Endothelial cell (in vitro differentiated cells): ENCODE results near the gene CETN3. TPM values are rescaled to one million over a fixed set of nuclear protein-coding genes. Genes with fewer than 3 reads are reported as not detected.

Experiments used
- DNase-seq: peaks from one replicate; pipeline ENCODE4 v3.0.0; 2021; ENCODE audit warnings: low spot score
- H3K27ac Mint-ChIP-seq: one replicate; pipeline ENCODE4 v1.8.0; 2021; ENCODE audit warnings: mixed read lengths, inconsistent platforms; ENCODE audit not compliant: unreplicated experiment
- H3K27me3 Mint-ChIP-seq: one replicate; pipeline ENCODE4 v1.8.0; 2021; ENCODE audit warnings: mild to moderate bottlenecking, moderate library complexity, mixed read lengths, inconsistent platforms; ENCODE audit not compliant: unreplicated experiment
- H3K36me3 Mint-ChIP-seq: one replicate; pipeline ENCODE4 v1.8.0; 2021; ENCODE audit warnings: mild to moderate bottlenecking, low read depth, mixed read lengths, inconsistent platforms; ENCODE audit not compliant: unreplicated experiment
- H3K4me1 Mint-ChIP-seq: one replicate; pipeline ENCODE4 v1.8.0; 2021; ENCODE audit warnings: mild to moderate bottlenecking, mixed read lengths, inconsistent platforms; ENCODE audit not compliant: unreplicated experiment
- H3K4me3 Mint-ChIP-seq: one replicate; pipeline ENCODE4 v1.8.0; 2021; ENCODE audit warnings: mild to moderate bottlenecking, mixed read lengths, inconsistent platforms; ENCODE audit not compliant: unreplicated experiment
- H3K9me3 Mint-ChIP-seq: one replicate; pipeline ENCODE4 v1.8.0; 2021; ENCODE audit warnings: mixed read lengths, inconsistent platforms; ENCODE audit not compliant: unreplicated experiment
- CTCF ChIP-seq: fragments of 200-600 bp; sonication (generic); IDR thresholded peaks from one replicate; pipeline ENCODE4 v1.5.0; 2021; ENCODE audit warnings: antibody characterized with exemption; ENCODE audit not compliant: unreplicated experiment
- total RNA-seq: library from RNA; stranded (reverse); fragmentation: NEBNext Ultra II Directional; extraction: Animal tissue kit (Norgen Biotek cat#: 25700); gene quantifications from one replicate; pipeline ENCODE4 v1.2.1, GENCODE V29; 2021; ENCODE audit not compliant: unreplicated experiment

The CETN3 gene
- total RNA-seq, 1 donor from 2014 or later, result 20.4 TPM

- Mint-ChIP-seq H3K27me3 (no peaks in the 10 kb centered on the region), H3K4me3 (no peak overlapping the region), H3K36me3 (peaks cover 6% of the 10 kb centered on the region), H3K4me1 (peaks cover 11% of the 10 kb centered on the region), H3K9me3 (no peaks in the 10 kb centered on the region), H3K27ac (no peak overlapping the region)
- TF ChIP-seq CTCF, result no peak
- DNase-seq, result no peak
These were observed 14.6 kb downstream of the CETN3 start for GRCh38 chr5:90395005-90395404.

- H3K4me1 Mint-ChIP-seq, result peaks cover 11% of the 10 kb centered on the region
- H3K27ac Mint-ChIP-seq, result peak overlapping the region; percentile 77
These were observed 18.6 kb downstream of the CETN3 start for GRCh38 chr5:90390928-90391327.

DNA sequence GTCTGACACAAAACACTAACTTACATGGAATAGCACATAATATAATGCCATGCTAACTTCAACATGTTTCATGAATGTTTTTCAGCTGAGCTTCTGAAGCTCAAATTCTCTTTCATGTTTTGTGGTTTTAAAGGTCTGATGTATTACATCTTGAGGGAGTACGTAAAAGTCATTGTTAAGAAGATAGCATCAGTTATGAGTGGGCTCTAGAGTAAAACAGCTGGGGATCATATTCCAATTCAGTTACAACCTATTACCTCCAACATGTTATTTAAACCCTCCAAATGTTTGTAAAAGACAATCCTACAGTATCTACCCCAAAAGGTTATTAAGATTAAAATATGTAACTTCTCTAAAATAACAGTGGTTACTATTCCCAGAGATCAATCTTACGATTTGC, 19.2 kb downstream of the CETN3 start:
- no peak overlapping the region for H3K4me3 Mint-ChIP-seq
- no peak for DNase-seq
- H3K36me3 Mint-ChIP-seq, result peaks cover 6% of the 10 kb centered on the region
- TF ChIP-seq CTCF, result no peak
- no peak overlapping the region for H3K27ac Mint-ChIP-seq
- no peaks in the 10 kb centered on the region for H3K9me3 Mint-ChIP-seq
- H3K4me1 Mint-ChIP-seq, result peaks cover 11% of the 10 kb centered on the region
- H3K27me3 Mint-ChIP-seq, result no peaks in the 10 kb centered on the region

More at GRCh38 chr5:90390928-90391327, 18.6 kb downstream of the CETN3 start:
- Mint-ChIP-seq H3K27me3 (no peaks in the 10 kb centered on the region), H3K4me3 (no peak overlapping the region), H3K9me3 (no peaks in the 10 kb centered on the region), H3K36me3 (peaks cover 6% of the 10 kb centered on the region)
- DNase-seq, result no peak
- no peak for TF ChIP-seq CTCF

DNA sequence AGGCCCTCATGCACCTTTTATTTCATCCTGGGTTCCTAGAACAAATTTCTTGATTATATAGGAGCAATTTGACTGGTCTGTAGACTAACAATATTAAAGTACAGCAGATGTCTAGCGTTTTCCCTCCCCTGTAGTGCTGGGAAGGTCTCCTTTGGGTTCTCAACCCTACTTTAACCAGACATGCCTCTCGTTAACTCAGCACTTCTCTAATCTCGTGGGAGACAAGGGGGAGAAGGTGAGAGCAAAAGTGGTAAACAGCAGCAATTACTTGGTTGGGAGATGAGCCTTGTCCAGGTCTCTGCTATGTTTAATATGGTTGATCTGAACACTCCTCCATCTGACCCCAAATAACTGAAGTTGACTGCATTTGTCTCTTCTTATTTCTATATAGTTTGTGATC, 22.0 kb downstream of the CETN3 start:
- Mint-ChIP-seq H3K36me3 (peaks cover 3% of the 10 kb centered on the region), H3K4me1 (peaks cover 11% of the 10 kb centered on the region), H3K27me3 (no peaks in the 10 kb centered on the region), H3K4me3 (no peak overlapping the region), H3K9me3 (no peaks in the 10 kb centered on the region), H3K27ac (no peak overlapping the region)
- TF ChIP-seq CTCF, result no peak
- no peak for DNase-seq

- H3K36me3 Mint-ChIP-seq, result no peaks in the 10 kb centered on the region
- TF ChIP-seq CTCF, result peak; percentile 96
- DNase-seq, result no peak
These were observed 23.4 kb downstream of the CETN3 start for GRCh38 chr5:90386099-90386710.

More at GRCh38 chr5:90386099-90386710, 23.4 kb downstream of the CETN3 start:
- no peak overlapping the region for H3K4me3 Mint-ChIP-seq
- no peaks in the 10 kb centered on the region for H3K9me3 Mint-ChIP-seq
- H3K27me3 Mint-ChIP-seq, result no peaks in the 10 kb centered on the region
- peaks cover 11% of the 10 kb centered on the region for H3K4me1 Mint-ChIP-seq
- no peak overlapping the region for H3K27ac Mint-ChIP-seq
